ENCODE data around the gene ITGAD. TPM values are rescaled to one million over a fixed set of nuclear protein-coding genes. Genes with fewer than 3 reads are reported as not detected.

Gene ITGAD
- total and polyA plus RNA-seq, 2 of the 8 experiments (the other 6 are each of a cell fraction or from before 2014, with no cell fraction given) = 0.06 TPM; not detected in 1

DNA sequence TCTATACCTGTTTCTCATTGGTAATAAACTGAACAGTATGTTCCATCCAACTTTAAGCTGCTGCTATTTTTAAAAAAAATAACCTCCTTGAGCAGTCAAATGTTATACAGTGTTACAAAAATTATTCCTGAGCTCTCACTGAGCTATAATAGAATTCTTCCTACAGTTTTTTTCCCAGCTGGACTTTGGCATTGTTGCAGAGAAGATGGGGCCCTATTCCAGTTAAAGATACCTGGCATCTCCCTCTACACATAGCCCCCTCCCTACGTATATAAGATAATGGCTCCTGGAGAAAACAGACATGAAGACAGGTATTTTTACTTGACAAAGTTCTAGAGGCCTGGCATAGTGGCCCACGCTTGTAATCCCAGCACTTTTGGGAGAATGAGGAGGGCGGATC, 36.7 kb downstream of the ITGAD start (continued):
- TF ChIP-seq, protein P1, sequence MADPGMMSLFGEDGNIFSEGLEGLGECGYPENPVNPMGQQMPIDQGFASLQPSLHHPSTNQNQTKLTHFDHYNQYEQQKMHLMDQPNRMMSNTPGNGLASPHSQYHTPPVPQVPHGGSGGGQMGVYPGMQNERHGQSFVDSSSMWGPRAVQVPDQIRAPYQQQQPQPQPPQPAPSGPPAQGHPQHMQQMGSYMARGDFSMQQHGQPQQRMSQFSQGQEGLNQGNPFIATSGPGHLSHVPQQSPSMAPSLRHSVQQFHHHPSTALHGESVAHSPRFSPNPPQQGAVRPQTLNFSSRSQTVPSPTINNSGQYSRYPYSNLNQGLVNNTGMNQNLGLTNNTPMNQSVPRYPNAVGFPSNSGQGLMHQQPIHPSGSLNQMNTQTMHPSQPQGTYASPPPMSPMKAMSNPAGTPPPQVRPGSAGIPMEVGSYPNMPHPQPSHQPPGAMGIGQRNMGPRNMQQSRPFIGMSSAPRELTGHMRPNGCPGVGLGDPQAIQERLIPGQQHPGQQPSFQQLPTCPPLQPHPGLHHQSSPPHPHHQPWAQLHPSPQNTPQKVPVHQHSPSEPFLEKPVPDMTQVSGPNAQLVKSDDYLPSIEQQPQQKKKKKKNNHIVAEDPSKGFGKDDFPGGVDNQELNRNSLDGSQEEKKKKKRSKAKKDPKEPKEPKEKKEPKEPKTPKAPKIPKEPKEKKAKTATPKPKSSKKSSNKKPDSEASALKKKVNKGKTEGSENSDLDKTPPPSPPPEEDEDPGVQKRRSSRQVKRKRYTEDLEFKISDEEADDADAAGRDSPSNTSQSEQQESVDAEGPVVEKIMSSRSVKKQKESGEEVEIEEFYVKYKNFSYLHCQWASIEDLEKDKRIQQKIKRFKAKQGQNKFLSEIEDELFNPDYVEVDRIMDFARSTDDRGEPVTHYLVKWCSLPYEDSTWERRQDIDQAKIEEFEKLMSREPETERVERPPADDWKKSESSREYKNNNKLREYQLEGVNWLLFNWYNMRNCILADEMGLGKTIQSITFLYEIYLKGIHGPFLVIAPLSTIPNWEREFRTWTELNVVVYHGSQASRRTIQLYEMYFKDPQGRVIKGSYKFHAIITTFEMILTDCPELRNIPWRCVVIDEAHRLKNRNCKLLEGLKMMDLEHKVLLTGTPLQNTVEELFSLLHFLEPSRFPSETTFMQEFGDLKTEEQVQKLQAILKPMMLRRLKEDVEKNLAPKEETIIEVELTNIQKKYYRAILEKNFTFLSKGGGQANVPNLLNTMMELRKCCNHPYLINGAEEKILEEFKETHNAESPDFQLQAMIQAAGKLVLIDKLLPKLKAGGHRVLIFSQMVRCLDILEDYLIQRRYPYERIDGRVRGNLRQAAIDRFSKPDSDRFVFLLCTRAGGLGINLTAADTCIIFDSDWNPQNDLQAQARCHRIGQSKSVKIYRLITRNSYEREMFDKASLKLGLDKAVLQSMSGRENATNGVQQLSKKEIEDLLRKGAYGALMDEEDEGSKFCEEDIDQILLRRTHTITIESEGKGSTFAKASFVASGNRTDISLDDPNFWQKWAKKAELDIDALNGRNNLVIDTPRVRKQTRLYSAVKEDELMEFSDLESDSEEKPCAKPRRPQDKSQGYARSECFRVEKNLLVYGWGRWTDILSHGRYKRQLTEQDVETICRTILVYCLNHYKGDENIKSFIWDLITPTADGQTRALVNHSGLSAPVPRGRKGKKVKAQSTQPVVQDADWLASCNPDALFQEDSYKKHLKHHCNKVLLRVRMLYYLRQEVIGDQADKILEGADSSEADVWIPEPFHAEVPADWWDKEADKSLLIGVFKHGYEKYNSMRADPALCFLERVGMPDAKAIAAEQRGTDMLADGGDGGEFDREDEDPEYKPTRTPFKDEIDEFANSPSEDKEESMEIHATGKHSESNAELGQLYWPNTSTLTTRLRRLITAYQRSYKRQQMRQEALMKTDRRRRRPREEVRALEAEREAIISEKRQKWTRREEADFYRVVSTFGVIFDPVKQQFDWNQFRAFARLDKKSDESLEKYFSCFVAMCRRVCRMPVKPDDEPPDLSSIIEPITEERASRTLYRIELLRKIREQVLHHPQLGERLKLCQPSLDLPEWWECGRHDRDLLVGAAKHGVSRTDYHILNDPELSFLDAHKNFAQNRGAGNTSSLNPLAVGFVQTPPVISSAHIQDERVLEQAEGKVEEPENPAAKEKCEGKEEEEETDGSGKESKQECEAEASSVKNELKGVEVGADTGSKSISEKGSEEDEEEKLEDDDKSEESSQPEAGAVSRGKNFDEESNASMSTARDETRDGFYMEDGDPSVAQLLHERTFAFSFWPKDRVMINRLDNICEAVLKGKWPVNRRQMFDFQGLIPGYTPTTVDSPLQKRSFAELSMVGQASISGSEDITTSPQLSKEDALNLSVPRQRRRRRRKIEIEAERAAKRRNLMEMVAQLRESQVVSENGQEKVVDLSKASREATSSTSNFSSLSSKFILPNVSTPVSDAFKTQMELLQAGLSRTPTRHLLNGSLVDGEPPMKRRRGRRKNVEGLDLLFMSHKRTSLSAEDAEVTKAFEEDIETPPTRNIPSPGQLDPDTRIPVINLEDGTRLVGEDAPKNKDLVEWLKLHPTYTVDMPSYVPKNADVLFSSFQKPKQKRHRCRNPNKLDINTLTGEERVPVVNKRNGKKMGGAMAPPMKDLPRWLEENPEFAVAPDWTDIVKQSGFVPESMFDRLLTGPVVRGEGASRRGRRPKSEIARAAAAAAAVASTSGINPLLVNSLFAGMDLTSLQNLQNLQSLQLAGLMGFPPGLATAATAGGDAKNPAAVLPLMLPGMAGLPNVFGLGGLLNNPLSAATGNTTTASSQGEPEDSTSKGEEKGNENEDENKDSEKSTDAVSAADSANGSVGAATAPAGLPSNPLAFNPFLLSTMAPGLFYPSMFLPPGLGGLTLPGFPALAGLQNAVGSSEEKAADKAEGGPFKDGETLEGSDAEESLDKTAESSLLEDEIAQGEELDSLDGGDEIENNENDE (IDR thresholded peaks at IDR 0.05; ENCODE audit: insufficient replicate concordance, low read length) = no peak
- TF ChIP-seq CHD2 (IDR thresholded peaks at IDR 0.05; ENCODE audit: low read length) (no peak), CBX8 (IDR thresholded peaks at IDR 0.05; ENCODE audit: borderline replicate concordance, low read depth, low read length) (no peak), SRF (IDR thresholded peaks at IDR 0.05; ENCODE audit: low read depth, low read length) (no peak), EZH2 (IDR thresholded peaks at IDR 0.05; ENCODE audit: low read depth, low read length, severe bottlenecking) (no peak)

All from H1 (cell line).